ENCODE data around the gene MSRB3. TPM values are rescaled to one million over a fixed set of nuclear protein-coding genes. Genes with fewer than 3 reads are reported as not detected.

Gene MSRB3
- total and polyA plus RNA-seq, 2 donors (not counting 3 experiments of a cell fraction or from before 2014, with no cell fraction given), result 20.0 to 59.3 TPM

GRCh38 chr12:65419284-65420072 is 141.0 kb downstream of the MSRB3 start:
- TF ChIP-seq CTCF (IDR thresholded peaks at IDR 0.05; ENCODE audit: extremely low read depth in 1 of 2, insufficient read depth in 1 of 2, low read depth in 1 of 2, low read length in 2 of 2) (no peak), EZH2 (IDR thresholded peaks at IDR 0.05; ENCODE audit: borderline replicate concordance, low read depth, low read length, severe bottlenecking) (no peak), FOS (IDR thresholded peaks at IDR 0.05; ENCODE audit: borderline replicate concordance, insufficient read depth, low read length) (no peak), MYC (IDR thresholded peaks at IDR 0.05; ENCODE audit: low read depth, low read length) (no peak), POLR2A (IDR thresholded peaks at IDR 0.05; ENCODE audit: low read depth, low read length) (no peak), GATA2 (IDR thresholded peaks at IDR 0.05; ENCODE audit: insufficient read depth, insufficient read length, low read depth, low read length) (no peak), JUN (IDR thresholded peaks at IDR 0.05; ENCODE audit: borderline replicate concordance, insufficient read depth, insufficient read length, low read depth) (no peak), POLR2AphosphoS5 (IDR thresholded peaks at IDR 0.05; ENCODE audit: insufficient read depth, low read depth, low read length) (no peak)
- Histone ChIP-seq H3K9me1 (replicated peaks; ENCODE audit: control insufficient read depth, extremely low read depth, insufficient read depth, low read length) (no peaks in the 10 kb centered on the region), H3K4me2 (ENCODE audit: insufficient read depth, low read length) (no peak overlapping the region), H3K9me3 (replicated peaks; ENCODE audit: control insufficient read depth, insufficient read depth, low read length) (peaks cover 2% of the 10 kb centered on the region), H2AFZ (ENCODE audit: low read depth, low read length) (no peak overlapping the region), H3K4me3 (replicated peaks in 1 of 3; ENCODE audit: insufficient read depth in 1 of 3, low read depth in 1 of 3, low read length in 3 of 3) (no peak overlapping the region), H3K27me3 (ENCODE audit: control insufficient read depth in 2 of 2, insufficient read depth in 2 of 2, low read length in 2 of 2) (no peaks in the 10 kb centered on the region), H3K4me1 (ENCODE audit: control insufficient read depth, extremely low read depth, insufficient read depth, low read length) (no peaks in the 10 kb centered on the region), H3K9ac (replicated peaks; ENCODE audit: extremely low read depth, insufficient read depth, low read length) (no peak overlapping the region), H3K27ac (ENCODE audit: insufficient read depth, low read depth, low read length) (no peak overlapping the region), H3K36me3 (ENCODE audit: control insufficient read depth in 2 of 2, extremely low read depth in 1 of 2, insufficient read depth in 2 of 2, low read length in 2 of 2) (peaks cover 0 to 3% of the 10 kb centered on the region in 2 experiments), H4K20me1 (replicated peaks; ENCODE audit: control insufficient read depth, extremely low read depth, insufficient read depth, low read length) (no peaks in the 10 kb centered on the region), H3K79me2 (ENCODE audit: control insufficient read depth, insufficient read depth, low read length) (no peaks in the 10 kb centered on the region)
- intact Hi-C loops (cut with micrococcal nuclease) (no loop called here), dilution Hi-C loops (cut with MboI; ENCODE audit: extremely low pct_ligation_motif_present, low sequenced_read_pairs) (no loop called here)
- ChIA-PET POLR2A (no interaction called here), CTCF (no interaction called here)
- DNase-seq (ENCODE audit: low read depth, low spot score) (no peak), FAIRE-seq (no peak)
- BruUV-seq (replicated peaks), result no TSS peak
